GM21737 (cell line): Measurements from ENCODE around the gene HSD3B2.

Experiments
- ATAC-seq: cut with Tn5 transposase; IDR thresholded peaks from one replicate; pipeline ENCODE4 v1.9.1; 2021; ENCODE audit warnings: mild to moderate bottlenecking, moderate library complexity; ENCODE audit not compliant: unreplicated experiment

HSD3B2 gene

GRCh38 chr1:119396982-119397381 lies 18.0 kb upstream of the HSD3B2 start:
- no peak for ATAC-seq

- no peak for ATAC-seq
Measured at GRCh38 chr1:119397986-119398385, 17.0 kb upstream of the HSD3B2 start.

- no peak for ATAC-seq
Measured at GRCh38 chr1:119404736-119405135, 10.2 kb upstream of the HSD3B2 start.

GRCh38 chr1:119409731-119410130 lies 5.2 kb upstream of the HSD3B2 start:
- ATAC-seq, result no peak

- ATAC-seq, result no peak
Measured at GRCh38 chr1:119410961-119411360, 4.0 kb upstream of the HSD3B2 start.

GRCh38 chr1:119416006-119416640 lies 1.2 kb downstream of the HSD3B2 start:
- ATAC-seq, result no peak

GRCh38 chr1:119419109-119419508 lies 4.2 kb downstream of the HSD3B2 start:
- ATAC-seq, result no peak

GRCh38 chr1:119420638-119421037 lies 5.7 kb downstream of the HSD3B2 start:
- ATAC-seq, result no peak

GRCh38 chr1:119422631-119423030 lies 7.7 kb downstream of the HSD3B2 start:
- ATAC-seq, result no peak

GRCh38 chr1:119428991-119429390 lies 14.0 kb downstream of the HSD3B2 start:
- ATAC-seq, result no peak

GRCh38 chr1:119429687-119430086 lies 14.7 kb downstream of the HSD3B2 start:
- no peak for ATAC-seq

GRCh38 chr1:119430486-119430885 lies 15.5 kb downstream of the HSD3B2 start:
- ATAC-seq, result no peak

- ATAC-seq, result no peak
Measured at GRCh38 chr1:119431836-119432235, 16.9 kb downstream of the HSD3B2 start.

GRCh38 chr1:119435052-119435451 lies 20.1 kb downstream of the HSD3B2 start:
- ATAC-seq, result no peak

- ATAC-seq, result no peak
Measured at GRCh38 chr1:119438761-119439160, 23.8 kb downstream of the HSD3B2 start.

GRCh38 chr1:119440721-119441307 lies 25.9 kb downstream of the HSD3B2 start:
- no peak for ATAC-seq

- ATAC-seq, result no peak
Measured at GRCh38 chr1:119442756-119443155, 27.8 kb downstream of the HSD3B2 start.

- ATAC-seq, result no peak
Measured at GRCh38 chr1:119446321-119446720, 31.4 kb downstream of the HSD3B2 start.

- no peak for ATAC-seq
Measured at GRCh38 chr1:119447344-119448126, 32.6 kb downstream of the HSD3B2 start.

GRCh38 chr1:119448127-119448511 lies 33.2 kb downstream of the HSD3B2 start:
- no peak for ATAC-seq

- ATAC-seq, result no peak
Measured at GRCh38 chr1:119449971-119450370, 35.0 kb downstream of the HSD3B2 start.

- ATAC-seq, result no peak
Measured at GRCh38 chr1:119451158-119451557, 36.2 kb downstream of the HSD3B2 start.
